HG03066 (cell line): ENCODE data around the gene BEND6.

Experiments
- ATAC-seq: cut with Tn5 transposase; IDR thresholded peaks from one replicate; pipeline ENCODE4 v1.9.1; 2021; ENCODE audit warnings: low read depth; ENCODE audit not compliant: unreplicated experiment

The BEND6 gene, protein sequence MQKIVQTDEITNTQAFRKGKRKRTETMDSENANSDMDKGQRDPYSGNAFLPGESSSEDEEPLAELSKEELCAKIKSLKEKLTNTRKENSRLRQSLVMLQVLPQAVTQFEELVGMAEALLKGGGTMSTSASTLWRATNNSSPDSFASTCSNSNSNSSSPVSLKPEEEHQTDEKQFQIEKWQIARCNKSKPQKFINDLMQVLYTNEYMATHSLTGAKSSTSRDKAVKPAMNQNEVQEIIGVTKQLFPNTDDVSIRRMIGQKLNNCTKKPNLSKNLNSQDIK

DNA sequence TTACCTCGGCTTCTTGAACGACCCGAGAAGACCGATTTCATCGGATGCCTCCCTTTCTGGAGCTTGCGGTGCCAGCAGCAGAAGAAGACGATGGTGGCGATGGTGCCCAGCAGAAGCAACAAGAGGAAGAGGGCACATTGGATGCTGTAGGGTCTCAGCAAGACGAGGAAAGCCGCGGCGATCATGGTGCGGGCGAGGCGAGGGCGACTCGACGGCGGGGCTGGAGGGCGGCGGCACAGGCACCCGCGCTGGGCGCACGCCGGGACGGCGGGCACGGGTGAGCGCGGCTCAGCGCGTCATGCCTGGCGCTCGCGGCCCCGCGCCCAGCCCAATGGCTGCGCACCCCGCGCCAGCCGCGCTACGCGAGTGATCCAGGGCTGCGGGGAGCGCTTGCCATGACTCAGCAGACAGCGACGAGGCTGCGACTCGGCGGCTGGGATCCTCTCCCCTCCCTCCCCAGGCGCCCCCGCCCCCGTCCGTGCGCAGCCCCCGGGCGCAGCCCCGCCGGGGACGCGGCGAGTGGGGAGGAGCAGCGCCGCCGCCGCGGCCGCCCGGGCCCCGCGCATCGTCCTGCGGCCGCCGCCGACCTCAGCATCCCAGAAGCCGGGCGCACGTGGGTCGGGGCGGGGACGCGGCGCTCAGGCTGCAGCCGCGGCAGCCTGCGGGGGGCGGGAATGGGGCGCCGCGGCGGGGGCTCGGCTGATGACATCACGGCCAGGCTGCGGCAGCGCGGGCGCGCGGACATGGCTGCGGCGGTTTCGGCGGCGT is at the start of gene BEND6:
BEND6 (plus strand) TSS at position 705 of the 768 bp plus-strand sequence. CDS start 26,704 bp downstream, outside the sequence.
- peak; percentile 35 for ATAC-seq

DNA sequence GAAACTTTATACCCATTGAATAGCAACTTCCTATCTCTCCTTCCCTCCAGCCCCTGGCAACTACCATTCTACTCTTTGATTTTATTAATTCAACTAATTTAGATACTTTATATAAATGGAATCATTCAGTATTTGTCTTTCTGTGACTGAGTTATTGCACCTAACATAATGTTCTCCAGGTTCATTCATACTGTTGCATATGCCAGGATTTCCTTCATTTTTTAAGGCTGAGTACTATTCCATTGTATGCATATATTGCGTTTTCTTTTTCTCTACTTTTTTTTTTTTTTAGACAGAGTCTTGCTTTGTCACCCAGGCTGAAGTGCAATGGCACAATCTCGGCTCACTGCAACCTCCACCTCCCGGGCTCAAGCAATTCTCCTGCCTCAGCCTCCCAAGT is 49.5 kb upstream of the BEND6 start:
- ATAC-seq, result no peak

DNA sequence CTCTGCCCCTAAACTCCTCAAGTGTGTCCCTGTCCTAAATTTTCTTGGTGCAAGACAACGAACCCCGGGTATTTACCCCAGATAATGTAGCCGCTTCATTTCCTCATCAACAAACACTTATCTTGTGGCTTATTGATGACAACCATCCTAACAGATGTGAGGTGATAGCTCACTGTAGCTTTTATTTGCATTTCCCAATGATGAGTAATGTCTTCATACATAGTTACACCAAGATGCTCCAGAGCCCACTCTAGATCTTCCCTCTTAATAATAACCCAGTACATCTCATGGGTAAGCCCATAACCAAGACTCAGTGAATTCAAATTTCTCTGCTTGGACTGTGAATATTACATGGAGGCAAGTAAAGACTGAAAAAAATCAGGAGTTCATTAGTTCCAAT is 48.2 kb upstream of the BEND6 start:
- no peak for ATAC-seq

DNA sequence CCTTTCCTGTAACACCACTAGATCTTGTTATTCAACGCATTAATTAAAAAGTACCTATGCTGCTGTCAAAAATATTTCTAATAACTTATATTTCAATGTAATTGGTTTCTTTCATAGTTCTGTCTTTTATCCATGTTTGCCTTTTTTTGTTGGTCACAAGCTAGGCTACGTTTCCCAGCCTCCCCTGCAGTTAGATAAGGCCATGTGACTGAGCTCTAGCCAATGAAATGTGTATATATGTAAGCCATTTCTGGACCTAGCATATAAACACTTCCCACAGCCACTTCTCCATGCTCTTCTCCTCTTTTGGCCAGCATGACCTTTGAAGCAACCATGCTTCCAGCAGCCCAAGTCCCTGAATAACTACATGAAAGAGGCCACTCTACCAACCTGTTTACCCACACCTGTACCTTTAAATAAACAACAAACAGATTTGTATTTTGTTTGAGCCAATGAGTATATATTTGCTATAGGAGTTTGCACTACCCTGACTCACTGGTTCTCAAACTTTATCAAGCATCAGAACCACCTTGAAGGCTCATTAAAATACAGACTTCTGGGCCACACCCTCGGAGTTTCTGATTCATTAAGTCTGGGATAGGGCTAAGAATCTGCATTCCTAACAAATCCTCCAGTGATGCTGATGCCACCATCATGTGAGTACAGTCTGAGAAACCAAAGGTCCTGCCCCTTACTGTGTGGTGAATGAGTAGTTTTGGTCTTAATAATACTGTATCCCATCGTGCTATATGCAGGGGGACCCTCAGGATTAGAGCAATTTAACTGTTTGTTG is 45.6 kb upstream of the BEND6 start:
- ATAC-seq, result no peak

DNA sequence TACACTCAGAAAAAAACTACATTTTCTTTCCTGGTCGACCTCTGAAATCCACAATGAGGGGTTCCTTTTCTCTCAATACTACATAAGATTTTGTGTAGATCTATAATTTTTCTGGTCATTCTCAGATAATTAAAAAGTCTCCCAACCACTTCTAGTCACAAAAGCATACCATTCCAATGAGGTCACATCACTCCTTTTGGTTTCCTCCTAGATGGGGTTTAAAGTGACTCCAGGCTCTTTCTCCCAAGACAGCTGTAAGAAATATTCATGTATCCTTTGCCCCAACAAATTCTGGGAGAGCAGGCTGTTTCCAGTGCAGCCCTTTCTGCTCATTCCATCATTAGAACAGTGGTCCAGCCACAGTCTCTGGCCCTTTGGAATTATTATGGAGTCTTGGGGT is 43.1 kb upstream of the BEND6 start:
- ATAC-seq, result no peak

DNA sequence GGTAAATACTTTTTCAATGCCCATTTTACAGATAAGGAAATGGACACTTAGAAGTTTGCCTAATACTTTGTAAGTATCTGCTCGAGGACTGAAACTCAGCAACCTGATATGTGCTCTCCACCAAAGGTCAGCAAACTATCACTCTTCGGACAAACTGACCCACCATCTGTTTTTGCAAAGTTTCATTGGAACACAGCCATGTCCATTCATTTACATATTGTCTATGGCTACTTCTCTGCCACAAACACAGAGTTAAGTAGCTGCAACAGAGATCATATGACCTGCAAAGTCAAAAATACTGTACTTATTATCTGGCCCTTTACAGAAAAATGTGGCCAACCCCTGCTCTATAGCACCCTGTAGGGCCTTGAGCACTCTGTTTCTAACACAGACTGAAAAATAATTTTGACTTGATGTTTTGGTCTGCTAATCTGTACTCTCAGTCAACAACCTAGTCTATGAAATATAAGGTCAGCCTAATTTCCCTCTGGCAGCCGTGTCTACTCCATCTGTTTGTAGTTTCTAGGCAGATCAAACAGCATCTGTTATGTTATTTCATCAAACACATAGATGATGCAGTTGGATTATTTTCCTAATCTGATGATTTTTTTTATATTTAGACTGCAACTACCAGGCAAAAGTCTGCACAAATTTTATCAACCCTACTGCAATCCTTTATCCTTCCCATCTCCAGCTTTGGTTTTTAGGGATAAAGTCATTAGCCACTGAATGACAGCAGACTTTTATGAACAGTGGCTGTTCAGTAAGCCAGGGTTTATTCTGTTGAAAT is 41.4 kb upstream of the BEND6 start:
- ATAC-seq, result no peak

DNA sequence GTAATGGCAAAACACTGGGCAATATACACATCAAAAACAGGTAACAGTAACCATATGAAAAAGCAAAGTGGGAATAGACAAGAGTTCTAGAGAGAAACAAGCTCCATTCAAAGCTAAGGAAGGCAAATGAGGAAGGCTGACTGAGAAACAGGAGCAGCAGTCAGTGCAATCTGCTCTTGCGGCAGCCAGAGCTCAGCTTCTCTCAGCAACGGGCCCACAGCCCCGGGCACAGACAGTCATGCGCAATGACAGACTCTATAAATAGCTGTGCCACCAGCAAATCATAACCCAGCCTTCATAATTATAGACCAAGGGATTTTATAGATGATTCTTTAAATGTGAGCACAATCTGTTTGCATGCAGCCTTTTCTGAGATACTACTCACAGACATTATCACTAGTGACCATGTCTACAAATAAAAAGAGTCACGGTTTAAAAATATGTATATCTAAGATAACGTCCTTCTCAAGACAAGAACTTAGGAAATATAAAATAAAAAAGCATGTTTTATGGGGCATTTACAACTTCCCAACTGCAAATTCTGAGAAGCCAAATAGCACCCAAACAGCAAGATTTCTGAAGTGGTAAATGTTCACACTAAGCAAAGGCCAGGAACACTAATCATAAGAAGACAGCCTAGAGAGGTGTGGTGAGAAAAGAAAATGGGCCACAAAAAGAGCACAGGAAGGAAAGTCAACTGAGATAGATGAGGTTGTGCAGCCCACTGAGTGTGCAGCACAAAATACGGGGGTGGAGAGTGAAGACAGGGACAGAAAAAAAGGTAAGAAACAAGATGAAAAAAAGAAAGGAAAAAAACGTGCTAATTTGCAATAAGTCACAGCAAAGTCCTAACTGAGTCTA is 39.9 kb upstream of the BEND6 start:
- ATAC-seq, result no peak

DNA sequence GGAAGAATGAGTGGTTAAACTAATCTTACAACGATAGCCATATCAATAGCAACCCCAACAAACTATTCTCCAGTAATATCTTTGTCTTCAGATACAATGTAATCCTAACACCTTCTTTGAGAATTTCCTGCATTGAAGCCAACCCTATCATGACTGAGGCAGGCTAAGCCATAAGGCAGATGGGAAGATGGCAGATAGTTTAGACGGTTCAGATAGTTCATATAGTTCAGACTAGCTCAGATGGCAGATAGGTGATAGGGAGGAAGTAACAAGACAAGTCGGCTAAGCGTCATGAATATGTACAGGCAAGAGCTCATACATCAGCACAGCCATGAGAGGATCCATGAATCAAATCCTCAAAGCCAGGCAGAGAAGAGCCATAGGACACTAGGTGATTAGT is 39.1 kb upstream of the BEND6 start:
- ATAC-seq, result no peak

DNA sequence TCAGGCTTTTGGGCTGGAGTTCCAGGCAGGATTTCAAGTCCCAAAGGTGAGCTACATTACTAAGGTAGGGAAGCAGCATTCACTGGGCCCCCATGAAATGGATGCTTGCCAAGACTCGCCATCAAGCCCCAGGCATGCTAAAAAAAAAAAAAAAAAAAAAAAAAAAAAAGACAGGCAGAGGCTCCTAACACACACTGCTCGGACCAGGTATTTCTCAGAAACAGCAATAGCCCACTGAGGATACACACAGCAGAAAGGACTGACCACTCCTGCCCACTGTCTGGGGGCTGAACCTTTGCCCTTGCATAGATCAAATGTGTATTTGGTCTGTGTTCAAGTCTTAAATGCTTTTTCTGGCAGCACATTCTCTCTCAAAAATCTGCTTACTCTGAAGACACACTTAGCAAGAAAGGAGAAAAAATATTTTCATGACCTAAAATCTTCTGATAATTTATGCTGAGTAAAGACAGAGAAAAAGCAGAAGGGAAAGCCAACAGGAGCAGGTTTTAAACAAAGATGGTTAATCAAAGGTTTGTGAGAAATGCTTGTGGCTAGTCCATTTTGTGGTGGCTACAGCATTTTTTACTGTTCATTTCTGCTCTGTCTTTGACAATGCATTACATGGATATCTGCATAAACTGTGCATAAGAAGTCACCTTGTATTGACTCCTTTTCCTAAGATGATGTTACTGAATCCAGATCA is 37.9 kb upstream of the BEND6 start:
- ATAC-seq, result peak; percentile 56

DNA sequence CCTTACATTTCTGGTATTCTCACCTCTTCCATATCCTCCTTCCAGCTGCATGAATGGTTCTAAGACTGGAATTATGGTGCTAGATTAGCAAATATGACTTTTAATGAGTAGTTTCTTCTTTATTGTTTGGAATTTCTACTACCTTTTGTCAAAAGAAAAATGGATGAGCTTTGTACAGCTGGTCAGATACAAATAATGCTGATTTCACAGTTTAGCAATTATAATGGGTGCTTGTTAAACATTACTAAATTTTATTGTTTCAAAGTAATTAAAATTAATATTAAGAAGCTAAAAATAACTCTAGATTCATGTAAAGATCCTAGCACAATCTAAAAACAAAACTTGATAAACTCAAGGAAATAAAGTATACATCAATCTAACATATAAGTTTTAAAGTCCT is 32.3 kb upstream of the BEND6 start:
- no peak for ATAC-seq

DNA sequence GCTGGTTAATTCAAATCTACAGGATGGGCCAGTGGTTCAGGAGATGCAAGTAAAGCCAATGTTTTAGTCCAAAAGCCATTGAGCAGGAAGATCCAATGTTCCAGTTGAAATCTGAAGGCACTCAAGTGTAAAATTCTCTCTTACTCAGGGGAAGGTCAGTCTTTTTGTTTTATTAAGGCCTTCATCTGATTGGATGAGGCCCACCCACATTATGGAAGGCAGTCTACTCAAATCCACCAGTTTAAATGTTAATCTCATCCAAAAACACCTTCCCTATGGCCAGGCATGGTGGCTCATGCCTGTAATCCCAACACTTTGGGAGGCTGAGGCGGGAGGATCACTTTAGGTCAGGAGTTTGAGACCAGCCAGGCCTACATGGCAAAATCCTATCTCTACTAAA is 31.3 kb upstream of the BEND6 start:
- no peak for ATAC-seq

DNA sequence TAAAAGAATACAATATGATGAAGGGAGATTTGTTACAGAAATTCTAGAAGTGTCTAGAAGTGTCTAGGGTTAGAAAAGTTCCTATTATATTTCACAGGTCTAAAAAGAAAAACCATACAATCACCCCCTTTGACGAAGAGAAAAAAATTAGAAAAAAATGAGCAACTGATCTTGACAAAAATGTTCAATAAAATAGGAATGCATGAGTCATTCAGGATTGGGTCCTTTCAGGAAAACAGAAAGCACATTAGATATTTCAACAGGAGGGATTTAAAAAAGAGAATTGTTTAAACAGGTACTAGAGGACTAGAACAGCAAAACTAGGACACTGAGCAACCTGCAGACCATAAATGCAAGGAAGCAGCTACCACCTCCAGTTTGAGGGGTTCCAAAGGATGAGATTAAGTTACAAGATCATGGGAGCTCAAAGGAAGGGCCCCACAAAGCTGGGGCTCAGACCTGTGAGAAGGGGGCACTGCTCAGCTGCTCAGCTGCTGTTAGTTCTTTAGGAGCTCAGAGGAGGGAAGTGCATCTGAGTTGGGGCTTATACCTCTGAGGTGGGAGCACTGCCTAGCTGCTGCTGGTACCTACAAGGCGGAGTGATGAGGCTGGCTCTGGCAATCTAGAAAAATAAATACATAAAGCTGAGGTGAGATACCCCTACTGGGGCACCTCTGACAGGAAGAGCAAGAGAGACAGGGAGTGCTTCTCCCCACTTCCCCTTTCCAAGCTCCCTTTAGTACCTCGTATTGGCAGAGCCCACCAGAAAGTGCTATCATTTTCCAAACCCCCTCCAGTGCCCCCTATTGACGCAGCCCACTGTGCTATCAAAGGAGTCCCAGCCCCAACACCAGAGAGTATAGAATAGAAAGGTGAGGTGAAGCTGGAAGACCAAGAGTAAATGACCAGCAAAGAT is 27.1 kb upstream of the BEND6 start:
- no peak for ATAC-seq

DNA sequence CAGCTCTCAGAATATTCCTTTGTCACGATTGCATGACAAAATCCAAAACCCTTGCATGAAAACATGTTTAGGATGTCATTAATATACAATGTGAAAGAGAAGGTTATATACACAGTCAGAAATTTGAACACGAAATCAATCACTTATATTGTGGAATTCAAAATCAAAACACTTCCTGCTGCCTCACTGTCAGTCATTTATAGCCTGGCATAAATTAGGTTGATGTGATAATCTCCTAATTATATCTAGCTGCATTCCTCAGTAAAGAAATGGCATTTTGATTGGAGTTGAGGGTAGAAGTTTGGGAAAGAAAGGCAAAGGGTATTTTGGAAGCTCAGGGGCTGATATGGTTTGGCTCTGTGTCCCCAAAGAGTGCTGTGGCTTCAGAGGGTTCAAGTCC is 24.1 kb upstream of the BEND6 start:
- no peak for ATAC-seq

DNA sequence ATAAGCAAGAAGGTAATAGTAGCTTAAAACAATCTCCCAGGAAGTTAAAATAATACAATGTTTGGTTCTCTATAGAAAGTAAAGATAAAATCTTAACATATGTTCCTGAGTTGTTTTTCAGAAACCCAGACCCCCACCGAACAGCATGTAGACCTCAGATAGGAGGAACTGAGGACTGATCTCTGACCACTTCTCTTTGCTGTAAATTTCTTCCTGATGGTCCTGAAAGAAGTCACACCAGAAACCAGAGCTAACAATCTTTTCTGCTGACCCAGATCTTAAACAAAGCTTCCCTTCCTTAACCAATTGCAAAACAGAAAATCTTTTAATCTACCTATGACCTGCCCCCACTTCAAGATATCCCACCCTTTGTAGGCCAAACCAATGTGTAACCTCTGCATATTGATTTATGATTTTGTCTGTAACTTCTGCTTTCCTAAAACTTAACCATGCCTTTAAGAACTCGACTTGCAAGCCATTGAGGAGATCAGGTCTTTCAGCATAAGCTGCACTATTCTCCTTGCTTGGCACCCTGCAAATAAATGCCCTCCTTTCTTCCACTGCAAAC is 21.9 kb upstream of the BEND6 start:
- ATAC-seq, result no peak

DNA sequence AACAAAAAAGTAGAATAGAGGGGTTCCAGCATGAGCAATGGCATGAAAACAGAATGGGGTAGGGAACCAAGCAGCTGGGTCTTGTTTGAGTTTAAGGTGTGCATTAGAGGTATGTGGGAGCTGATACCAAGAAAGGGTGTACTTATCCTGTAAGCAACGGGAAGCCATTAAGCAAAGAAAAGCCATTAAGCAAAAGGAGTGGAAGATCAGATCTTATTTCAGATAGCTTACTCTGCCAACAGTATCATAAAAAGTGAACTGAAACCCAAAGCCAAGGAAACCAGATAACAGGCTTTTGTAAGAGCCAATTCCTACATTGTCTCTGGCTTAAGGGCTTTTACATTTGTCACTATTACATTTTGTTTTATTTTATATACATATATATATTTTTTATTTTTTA is 21.3 kb upstream of the BEND6 start:
- ATAC-seq, result no peak

DNA sequence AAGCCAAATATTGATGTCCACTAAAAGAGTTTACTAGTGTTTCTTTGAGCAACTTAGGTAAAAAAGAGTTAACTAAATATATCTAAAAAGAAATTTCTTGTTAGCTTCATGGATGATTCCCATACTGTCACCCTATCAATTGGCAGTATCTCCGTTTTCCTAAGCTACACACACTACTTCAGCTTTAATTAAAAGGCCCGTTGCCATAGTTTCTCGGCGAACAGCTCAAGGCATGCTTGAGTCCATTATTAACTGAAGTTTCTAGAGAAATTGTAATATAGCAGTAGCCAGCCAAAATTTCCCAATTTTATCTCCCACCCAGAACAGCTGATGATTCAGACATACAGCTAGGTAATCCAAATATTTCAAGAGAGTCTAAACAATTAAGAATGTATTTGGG is 20.0 kb upstream of the BEND6 start:
- ATAC-seq, result no peak

DNA sequence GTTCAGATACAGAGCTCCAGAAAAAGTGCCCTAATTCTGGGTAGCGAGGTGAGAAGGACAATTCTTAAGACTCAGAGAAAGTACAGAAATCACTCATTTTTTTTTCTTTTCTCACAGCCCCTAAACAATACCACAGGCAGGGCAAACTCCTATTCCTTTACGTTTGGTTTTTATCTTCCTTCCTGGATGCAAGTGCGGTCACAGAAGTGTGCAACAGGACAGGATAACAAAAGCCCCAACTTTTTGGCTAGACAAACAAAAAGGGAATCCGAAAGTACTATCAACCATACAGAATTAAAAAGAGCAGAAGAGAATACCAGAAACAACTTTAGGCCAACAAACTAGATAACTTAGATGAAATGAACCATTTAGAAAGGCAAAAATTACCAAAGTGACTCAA is 18.4 kb upstream of the BEND6 start:
- no peak for ATAC-seq
